ENCODE measurements around the gene TIMM10. TPM values are rescaled to one million over a fixed set of nuclear protein-coding genes. Genes with fewer than 3 reads are reported as not detected.

Gene TIMM10
- total RNA-seq, 3 donors from 2014 or later: 37.2 to 56.4 (median 45.9) TPM

- peaks cover 4 to 6% of the 10 kb centered on the region in 2 donors for H3K4me1 ChIP-seq
- DNase-seq (ENCODE audit: low spot score in 2 of 2): peak in 1 of 2 donors; percentile 74
- H3K36me3 ChIP-seq: no peaks in the 10 kb centered on the region
- intact Hi-C loops (cut with DNase I; ENCODE audit: low total_unique reads): no loop called here
- H3K27me3 ChIP-seq: peaks cover 0 to 2% of the 10 kb centered on the region in 2 donors
- no peaks in the 10 kb centered on the region for H3K9me3 ChIP-seq
- H3K27ac ChIP-seq: no peak overlapping the region
- H3K4me3 ChIP-seq: no peak overlapping the region
- TF ChIP-seq CTCF (IDR thresholded peaks at IDR 0.05) (peak in 2 of 3 donors; percentile 41 to 58), POLR2A (IDR thresholded peaks at IDR 0.05) (no peak)
Measured at GRCh38 chr11:57480409-57481137, 50.0 kb downstream of the TIMM10 start.

GRCh38 chr11:57479911-57480310 lies 50.6 kb downstream of the TIMM10 start:
- H3K9me3 ChIP-seq: no peaks in the 10 kb centered on the region
- TF ChIP-seq POLR2AphosphoS5 (IDR thresholded peaks at IDR 0.05) (no peak), POLR2A (IDR thresholded peaks at IDR 0.05) (no peak), CTCF (IDR thresholded peaks at IDR 0.05) (no peak)
- H3K27me3 ChIP-seq: peaks cover 0 to 2% of the 10 kb centered on the region in 2 donors
- H3K27ac ChIP-seq: no peak overlapping the region
- no peak overlapping the region for H3K4me3 ChIP-seq
- no peak for DNase-seq (ENCODE audit: low spot score in 2 of 2)
- peaks cover 4 to 6% of the 10 kb centered on the region in 2 donors for H3K4me1 ChIP-seq
- intact Hi-C loops (cut with DNase I; ENCODE audit: low total_unique reads): no loop called here
- H3K36me3 ChIP-seq: no peaks in the 10 kb centered on the region

- Histone ChIP-seq H3K27me3 (peaks cover 0 to 2% of the 10 kb centered on the region in 2 donors), H3K36me3 (no peaks in the 10 kb centered on the region)
- TF ChIP-seq CTCF (IDR thresholded peaks at IDR 0.05): no peak
- TF ChIP-seq POLR2AphosphoS5 (IDR thresholded peaks at IDR 0.05): no peak
- no peak for TF ChIP-seq POLR2A (IDR thresholded peaks at IDR 0.05)
Measured at GRCh38 chr11:57479021-57479663, 51.4 kb downstream of the TIMM10 start.

More at GRCh38 chr11:57479021-57479663, 51.4 kb downstream of the TIMM10 start:
- H3K4me1 ChIP-seq: peaks cover 4 to 6% of the 10 kb centered on the region in 2 donors
- H3K9me3 ChIP-seq: no peaks in the 10 kb centered on the region
- no peak overlapping the region for H3K27ac ChIP-seq
- no peak overlapping the region for H3K4me3 ChIP-seq
- intact Hi-C loops (cut with DNase I; ENCODE audit: low total_unique reads): no loop called here
- no peak for DNase-seq (ENCODE audit: low spot score in 2 of 2)

Other genes starting within 250 kb of the TIMM10 start
- gene TNKS1BP1, start 205.8 kb downstream of the TIMM10 start, total RNA-seq: 100 to 1,000 TPM in 1 of 3 donors, 10 to 100 TPM in 2; 79.3 to 111 (median 82.7) TPM
- 10 to 100 TPM; 60.0 to 83.9 (median 76.5) TPM for gene SSRP1, start 194.9 kb downstream of the TIMM10 start, total RNA-seq
- gene P2RX3, start 192.4 kb downstream of the TIMM10 start, total RNA-seq: not detected
- gene PRG3, start 149.6 kb downstream of the TIMM10 start, total RNA-seq: not detected
- gene PRG2, start 140.1 kb downstream of the TIMM10 start, total RNA-seq: 1 to 10 TPM in 1 of 3 donors, not detected in 2; 1.1 TPM
- gene SLC43A3, start 103.6 kb downstream of the TIMM10 start, total RNA-seq: 100 to 1,000 TPM; 104 to 130 (median 105) TPM
- gene RTN4RL2, start 70.2 kb downstream of the TIMM10 start, total RNA-seq: 1 to 10 TPM in 2 of 3 donors, under 1 TPM in 1; 0.32 to 2.3 (median 1.8) TPM
- gene SLC43A1, start 15.1 kb downstream of the TIMM10 start, total RNA-seq: 10 to 100 TPM; 12.0 to 23.4 (median 13.4) TPM
- gene SMTNL1, start 6.8 kb upstream of the TIMM10 start, total RNA-seq: not detected
- 10 to 100 TPM; 25.9 to 66.2 (median 48.1) TPM for gene UBE2L6, start 36.9 kb upstream of the TIMM10 start, total RNA-seq
- gene SERPING1, start 66.9 kb upstream of the TIMM10 start, total RNA-seq: 100 to 1,000 TPM; 421 to 823 (median 479) TPM
- 1 to 10 TPM; 1.1 to 2.3 (median 2.0) TPM for gene YPEL4, start 119.2 kb upstream of the TIMM10 start, total RNA-seq
- 10 to 100 TPM; 15.4 to 17.7 (median 17.7) TPM for gene CLP1, start 127.0 kb upstream of the TIMM10 start, total RNA-seq
- 10 to 100 TPM; 39.3 to 50.2 (median 39.8) TPM for gene ZDHHC5, start 137.4 kb upstream of the TIMM10 start, total RNA-seq
- 10 to 100 TPM; 18.7 to 27.7 (median 20.6) TPM for gene MED19, start 181.5 kb upstream of the TIMM10 start, total RNA-seq
- gene TMX2, start 181.8 kb upstream of the TIMM10 start, total RNA-seq: 10 to 100 TPM; 45.8 to 80.1 (median 66.2) TPM
- 100 to 1,000 TPM in 2 of 3 donors, 10 to 100 TPM in 1; 84.3 to 153 (median 153) TPM for gene SELENOH, start 210.7 kb upstream of the TIMM10 start, total RNA-seq
- gene BTBD18, start 221.1 kb upstream of the TIMM10 start, total RNA-seq: not detected
- 100 to 1,000 TPM in 2 of 3 donors, 10 to 100 TPM in 1; 82.1 to 259 (median 175) TPM for gene CTNND1, start 231.0 kb upstream of the TIMM10 start, total RNA-seq

Data from breast epithelium (tissue), 4 donors.